CD4-positive, alpha-beta memory T cell (primary cell): ENCODE data around the gene AJAP1. TPM values are rescaled to one million over a fixed set of nuclear protein-coding genes. Genes with fewer than 3 reads are reported as not detected.

Experiments
- CTCF ChIA-PET: fragments of 350-600 bp; sonication (Branson Sonifier 250); formaldehyde crosslinking; loops from one replicate; lab custom pipeline; 2021; ENCODE audit warnings: inconsistent platforms; ENCODE audit not compliant: partially characterized antibody; lab: Charles Lee
- POLR2A ChIA-PET: fragments of 350-600 bp; sonication (Branson Sonifier 250); formaldehyde crosslinking; loops from one replicate; lab custom pipeline; 2021; ENCODE audit not compliant: partially characterized antibody; lab: Charles Lee
- DNase-seq, 5 donors: peaks; one replicate each; pipeline versions ENCODE4 v3.0.0 to v3.0.0-alpha.2; 2020 to 2022; ENCODE audit warnings: mixed read lengths in 1 of 5
- H3K27ac ChIP-seq: one replicate; pipeline ENCODE4 v1.7.0; 2013; ENCODE audit warnings: low read depth, low read length
- H3K27me3 ChIP-seq: 2 replicates; pipeline ENCODE4 v1.7.0; 2013; ENCODE audit warnings: mild to moderate bottlenecking, low read length, moderate library complexity; ENCODE audit not compliant: insufficient read depth
- H3K36me3 ChIP-seq: 2 replicates; pipeline ENCODE4 v1.7.0; 2013; ENCODE audit warnings: mild to moderate bottlenecking, low read length, moderate library complexity; ENCODE audit not compliant: insufficient read depth
- H3K4me1 ChIP-seq: 2 replicates; pipeline ENCODE4 v1.7.0; 2013; ENCODE audit warnings: mild to moderate bottlenecking, low read length, moderate library complexity; ENCODE audit not compliant: insufficient read depth
- H3K4me3 ChIP-seq, 2 donors: one replicate each; pipeline ENCODE4 v1.7.0; 2013; ENCODE audit warnings: low read length in 2 of 2, mild to moderate bottlenecking in 1 of 2
- H3K9me3 ChIP-seq, 2 donors: one replicate each; pipeline ENCODE4 v1.7.0; 2013; ENCODE audit warnings: low read length in 2 of 2, control low read depth in 1 of 2; ENCODE audit not compliant: control insufficient read depth in 1 of 2
- H3K27ac Mint-ChIP-seq, 7 donors: one replicate each; pipeline ENCODE4 v1.8.0; 2020 to 2021; ENCODE audit warnings: mixed read lengths in 7 of 7, mild to moderate bottlenecking in 6 of 7, inconsistent platforms in 3 of 7, moderate library complexity in 3 of 7
- H3K27me3 Mint-ChIP-seq, 2 donors: one replicate each; pipeline ENCODE4 v1.8.0; 2020 to 2021; ENCODE audit warnings: mixed read lengths in 2 of 2
- H3K36me3 Mint-ChIP-seq, 2 donors: one replicate each; pipeline ENCODE4 v1.8.0; 2020 to 2021; ENCODE audit warnings: mixed read lengths in 2 of 2, inconsistent platforms in 1 of 2, mild to moderate bottlenecking in 1 of 2
- H3K4me1 Mint-ChIP-seq, 4 donors: one replicate each; pipeline ENCODE4 v1.8.0; 2020 to 2021; ENCODE audit warnings: mixed read lengths in 4 of 4, mild to moderate bottlenecking in 1 of 4
- H3K4me3 Mint-ChIP-seq, 8 donors: one replicate each; pipeline ENCODE4 v1.8.0; 2020 to 2021; ENCODE audit warnings: mixed read lengths in 8 of 8, mild to moderate bottlenecking in 7 of 8, moderate library complexity in 6 of 8, inconsistent platforms in 3 of 8
- H3K9me3 Mint-ChIP-seq, 8 donors: one replicate each; pipeline ENCODE4 v1.8.0; 2020 to 2021; ENCODE audit warnings: mixed read lengths in 8 of 8, mild to moderate bottlenecking in 5 of 8, inconsistent platforms in 3 of 8, moderate library complexity in 1 of 8
- intact Hi-C: fragments of 100-400 bp; cut with micrococcal nuclease; formaldehyde crosslinking; loops from one replicate; pipeline ENCODE4 v1.15.1; 2023
- polyA plus RNA-seq, 2 donors: library from polyadenylated mRNA; unstranded; fragments of 300-500 nt; fragmentation: Illumina TruSeq; gene quantifications; one replicate each; pipeline ENCODE4 v1.2.3, GENCODE V29; 2021
- total RNA-seq, 2 experiments: library from RNA; stranded (reverse); gene quantifications; one replicate each; pipeline ENCODE4 v1.2.3, GENCODE V29; 2021

The AJAP1 gene
- total and polyA plus RNA-seq, 4 experiments from 2014 or later = 0.09 TPM; not detected in 3

DNA sequence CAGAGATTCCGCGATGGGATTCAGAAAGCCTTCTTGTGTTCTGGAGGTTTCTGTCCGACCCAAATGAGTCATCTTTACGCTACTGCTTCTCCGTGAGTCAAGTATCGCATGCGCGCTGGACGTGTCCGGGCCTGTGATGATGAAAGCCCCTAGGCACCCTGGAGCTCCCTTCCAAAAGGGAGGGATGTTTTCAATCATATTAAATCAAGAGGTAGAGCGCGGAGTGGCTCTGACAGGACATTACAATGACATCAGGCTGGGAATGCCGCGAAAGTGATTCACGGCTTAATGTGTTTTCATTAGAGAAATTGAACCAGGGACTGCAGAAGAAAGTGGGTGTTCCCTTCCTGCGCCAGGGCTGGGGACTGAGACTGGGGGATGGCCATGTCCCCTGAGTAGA lies 48.5 kb downstream of the AJAP1 start:
- no peaks in the 10 kb centered on the region for H3K36me3 Mint-ChIP-seq
- POLR2A ChIA-PET = no interaction called here

GRCh38 chr1:4703646-4704045 lies 49.2 kb downstream of the AJAP1 start:
- CTCF ChIA-PET = no interaction called here
- no peak overlapping the region for H3K4me3 Mint-ChIP-seq
- H3K4me1 Mint-ChIP-seq = no peaks in the 10 kb centered on the region
- Histone ChIP-seq H3K27ac (no peak overlapping the region), H3K27me3 (no peaks in the 10 kb centered on the region), H3K4me1 (no peaks in the 10 kb centered on the region), H3K36me3 (no peaks in the 10 kb centered on the region), H3K9me3 (no peaks in the 10 kb centered on the region), H3K4me3 (no peak overlapping the region)
- DNase-seq = no peak
- no peaks in the 10 kb centered on the region for H3K9me3 Mint-ChIP-seq
- H3K27me3 Mint-ChIP-seq = peaks cover 3 to 9% of the 10 kb centered on the region in 2 donors
- no peaks in the 10 kb centered on the region for H3K36me3 Mint-ChIP-seq
- intact Hi-C loops = no loop called here
- H3K27ac Mint-ChIP-seq = no peak overlapping the region
- POLR2A ChIA-PET = no interaction called here

More for the DNA sequence above, 48.5 kb downstream of the AJAP1 start:
- Histone ChIP-seq H3K9me3 (no peaks in the 10 kb centered on the region), H3K36me3 (no peaks in the 10 kb centered on the region), H3K27me3 (no peaks in the 10 kb centered on the region), H3K27ac (no peak overlapping the region), H3K4me1 (no peaks in the 10 kb centered on the region), H3K4me3 (no peak overlapping the region)
- intact Hi-C loops = no loop called here
- no peak overlapping the region for H3K4me3 Mint-ChIP-seq
- H3K4me1 Mint-ChIP-seq = no peaks in the 10 kb centered on the region
- H3K9me3 Mint-ChIP-seq = no peaks in the 10 kb centered on the region
- CTCF ChIA-PET = no interaction called here
- peaks cover 3 to 9% of the 10 kb centered on the region in 2 donors for H3K27me3 Mint-ChIP-seq
- no peak overlapping the region for H3K27ac Mint-ChIP-seq
- DNase-seq = no peak

DNA sequence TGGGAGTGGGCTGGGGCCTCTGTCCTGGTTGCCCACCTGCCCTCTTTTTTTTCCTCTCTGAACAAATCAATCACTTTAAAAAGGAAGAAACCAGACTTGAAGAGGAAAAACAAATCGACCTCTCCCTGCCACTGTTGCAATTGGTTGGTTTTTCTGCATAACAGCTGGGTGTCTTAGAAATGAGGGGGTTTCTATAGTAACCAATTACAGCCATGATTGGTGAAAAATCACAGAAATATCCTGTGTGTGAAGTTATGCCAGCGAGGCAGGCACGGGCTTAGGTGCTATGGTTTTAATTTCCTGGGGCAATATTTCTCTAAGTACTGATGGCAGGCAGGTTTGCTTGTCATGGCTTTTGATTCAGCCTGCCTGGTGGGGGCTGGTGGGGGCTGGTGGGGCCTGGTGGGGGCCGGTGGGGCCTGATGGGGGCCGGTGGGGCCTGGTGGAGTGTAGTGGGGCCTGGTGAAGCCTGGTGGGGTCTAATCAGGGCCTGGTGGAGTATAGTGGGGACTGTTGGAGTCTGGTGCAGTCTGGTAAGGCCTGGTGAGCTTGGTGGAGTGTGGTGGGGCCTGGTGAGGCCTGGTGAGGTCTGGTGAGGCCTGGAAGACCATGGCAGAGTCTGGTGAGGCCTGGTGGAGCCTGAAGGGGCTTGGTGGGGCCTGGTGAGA lies 54.6 kb downstream of the AJAP1 start:
- no peaks in the 10 kb centered on the region for H3K4me1 ChIP-seq
- no peak overlapping the region for H3K27ac Mint-ChIP-seq
- H3K4me1 Mint-ChIP-seq = peaks cover 0 to 3% (median 1%) of the 10 kb centered on the region in 4 donors
- H3K36me3 Mint-ChIP-seq = no peaks in the 10 kb centered on the region
- no peak overlapping the region for H3K4me3 ChIP-seq
- H3K27ac ChIP-seq = no peak overlapping the region
- intact Hi-C loops = no loop called here
- DNase-seq = no peak
- no peaks in the 10 kb centered on the region for H3K9me3 Mint-ChIP-seq
- no peak overlapping the region for H3K4me3 Mint-ChIP-seq
- H3K27me3 Mint-ChIP-seq = peaks cover 16 to 17% of the 10 kb centered on the region in 2 donors
- ChIA-PET CTCF (no interaction called here), POLR2A (no interaction called here)
- H3K9me3 ChIP-seq = no peaks in the 10 kb centered on the region
- no peaks in the 10 kb centered on the region for H3K27me3 ChIP-seq
- no peaks in the 10 kb centered on the region for H3K36me3 ChIP-seq

GRCh38 chr1:4709641-4710040 lies 55.2 kb downstream of the AJAP1 start:
- intact Hi-C loops = no loop called here
- Histone ChIP-seq H3K27ac (no peak overlapping the region), H3K4me3 (no peak overlapping the region), H3K9me3 (no peaks in the 10 kb centered on the region), H3K4me1 (no peaks in the 10 kb centered on the region), H3K27me3 (no peaks in the 10 kb centered on the region), H3K36me3 (no peaks in the 10 kb centered on the region)
- H3K9me3 Mint-ChIP-seq = peaks cover 0 to 4% (median 2%) of the 10 kb centered on the region in 8 donors
- no peaks in the 10 kb centered on the region for H3K36me3 Mint-ChIP-seq
- peaks cover 16 to 17% of the 10 kb centered on the region in 2 donors for H3K27me3 Mint-ChIP-seq
- POLR2A ChIA-PET = no interaction called here
- DNase-seq = no peak
- H3K27ac Mint-ChIP-seq = no peak overlapping the region
- no peak overlapping the region for H3K4me3 Mint-ChIP-seq
- CTCF ChIA-PET = no interaction called here
- peaks cover 0 to 3% (median 1%) of the 10 kb centered on the region in 4 donors for H3K4me1 Mint-ChIP-seq

GRCh38 chr1:4710592-4711415 lies 56.4 kb downstream of the AJAP1 start:
- Mint-ChIP-seq H3K9me3 (peaks cover 0 to 5% (median 4%) of the 10 kb centered on the region in 8 donors), H3K27ac (no peak overlapping the region), H3K4me3 (no peak overlapping the region), H3K36me3 (no peaks in the 10 kb centered on the region), H3K27me3 (peaks cover 16 to 17% of the 10 kb centered on the region in 2 donors), H3K4me1 (peaks cover 0 to 3% (median 1%) of the 10 kb centered on the region in 4 donors)
- POLR2A ChIA-PET = no interaction called here
- Histone ChIP-seq H3K27ac (no peak overlapping the region), H3K27me3 (no peaks in the 10 kb centered on the region), H3K9me3 (no peaks in the 10 kb centered on the region), H3K36me3 (no peaks in the 10 kb centered on the region), H3K4me3 (no peak overlapping the region), H3K4me1 (no peaks in the 10 kb centered on the region)
- CTCF ChIA-PET = interaction anchor here (1.1 kb wide), 1 partner anchor 11 kb away, joined by 3 read pairs; no protein-coding TSS in a partner anchor
- intact Hi-C loops = no loop called here
- DNase-seq = no peak

- intact Hi-C loops = no loop called here
- Mint-ChIP-seq H3K4me1 (peaks cover 0 to 3% (median 1%) of the 10 kb centered on the region in 4 donors), H3K4me3 (no peak overlapping the region), H3K9me3 (peaks cover 3 to 10% (median 4%) of the 10 kb centered on the region in 8 donors), H3K27me3 (peaks cover 16 to 17% of the 10 kb centered on the region in 2 donors), H3K36me3 (no peaks in the 10 kb centered on the region), H3K27ac (no peak overlapping the region)
- H3K36me3 ChIP-seq = no peaks in the 10 kb centered on the region
- no peaks in the 10 kb centered on the region for H3K27me3 ChIP-seq
- no peak overlapping the region for H3K4me3 ChIP-seq
- H3K4me1 ChIP-seq = no peaks in the 10 kb centered on the region
- ChIA-PET POLR2A (no interaction called here), CTCF (interaction anchor here (1.1 kb wide), 1 partner anchor 10 kb away, joined by 3 read pairs; no protein-coding TSS in a partner anchor)
- no peak for DNase-seq
- H3K27ac ChIP-seq = no peak overlapping the region
- H3K9me3 ChIP-seq = no peaks in the 10 kb centered on the region
Measured at GRCh38 chr1:4711416-4712275, 57.2 kb downstream of the AJAP1 start.

DNA sequence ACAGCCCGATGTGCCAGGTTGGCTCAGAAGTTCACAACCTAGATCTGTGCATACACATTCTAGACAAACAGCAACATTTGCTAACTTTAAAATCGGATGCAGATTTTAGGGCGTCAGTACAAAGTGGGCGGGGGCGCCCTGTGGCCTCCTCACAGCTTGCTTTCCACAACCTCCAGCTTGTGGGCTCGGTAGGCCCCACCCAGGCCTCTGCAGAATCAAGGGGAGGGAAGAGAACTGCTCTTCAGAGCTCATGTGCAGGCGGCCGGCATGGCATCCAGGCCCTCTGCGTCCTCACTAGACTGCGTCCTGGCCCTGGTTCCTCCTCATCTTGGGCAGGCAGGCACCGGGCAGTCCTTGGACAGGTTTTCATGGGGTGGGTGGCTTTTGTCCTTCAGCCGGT lies 59.3 kb downstream of the AJAP1 start:
- intact Hi-C loops = no loop called here
- Histone ChIP-seq H3K9me3 (no peaks in the 10 kb centered on the region), H3K4me1 (no peaks in the 10 kb centered on the region), H3K4me3 (no peak overlapping the region), H3K27ac (no peak overlapping the region), H3K36me3 (no peaks in the 10 kb centered on the region), H3K27me3 (no peaks in the 10 kb centered on the region)
- H3K9me3 Mint-ChIP-seq = peaks cover 3 to 10% (median 5%) of the 10 kb centered on the region in 8 donors
- H3K27me3 Mint-ChIP-seq = peaks cover 12 to 13% of the 10 kb centered on the region in 2 donors
- DNase-seq = no peak
- no peaks in the 10 kb centered on the region for H3K36me3 Mint-ChIP-seq
- H3K4me3 Mint-ChIP-seq = no peak overlapping the region
- ChIA-PET POLR2A (no interaction called here), CTCF (no interaction called here)
- no peak overlapping the region for H3K27ac Mint-ChIP-seq
- peaks cover 0 to 3% (median 1%) of the 10 kb centered on the region in 4 donors for H3K4me1 Mint-ChIP-seq
